ENCODE measurements around the gene LSAMP. TPM values are rescaled to one million over a fixed set of nuclear protein-coding genes. Genes with fewer than 3 reads are reported as not detected.

Gene LSAMP
- total RNA-seq, 1 experiment from 2014 or later, result 3.1 TPM

DNA sequence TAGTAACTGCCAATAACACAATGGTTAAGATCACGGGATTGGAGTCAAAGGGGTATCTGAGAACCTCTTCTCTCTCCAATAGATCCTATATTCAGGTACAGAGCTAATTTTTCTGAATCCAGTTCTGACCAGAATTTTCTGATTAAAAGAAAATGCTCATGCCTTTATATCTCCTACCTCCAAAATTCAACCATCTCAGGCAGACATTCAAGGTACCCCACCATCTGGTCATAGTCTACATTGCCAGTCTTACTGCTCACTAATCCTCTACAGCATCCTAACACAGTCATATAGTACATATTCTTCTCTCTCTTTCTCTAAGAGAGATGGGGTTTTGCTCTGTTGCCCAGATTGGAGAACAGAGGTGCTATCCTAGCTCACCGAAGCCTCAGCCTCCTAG, 59.1 kb downstream of the LSAMP start:
- in situ Hi-C loops (cut with HindIII; ENCODE audit: low pct_unique_long_range_greater_than_20kb, low sequenced_read_pairs) (no loop called here), intact Hi-C loops (cut with micrococcal nuclease; ENCODE audit: unreplicated experiment) (no loop called here)
- CTCF ChIA-PET, result no interaction called here
- Histone ChIP-seq H3K36me3 (ENCODE audit: control insufficient read depth, insufficient read depth, low read length) (no peaks in the 10 kb centered on the region), H3K9me3 (ENCODE audit: control insufficient read depth, insufficient read depth, low read depth, low read length) (no peaks in the 10 kb centered on the region), H3K4me1 (ENCODE audit: control insufficient read depth, insufficient read depth, low read length) (no peaks in the 10 kb centered on the region), H3K27ac (ENCODE audit: low read length) (no peak overlapping the region), H3K27me3 (ENCODE audit: control insufficient read depth, insufficient read depth, low read length) (no peaks in the 10 kb centered on the region), H3K4me3 (ENCODE audit: low read depth in 2 of 2, low read length in 2 of 2) (no peak overlapping the region)
- ATAC-seq (no peak), DNase-seq (ENCODE audit: low read depth, low spot score) (no peak)
- TF ChIP-seq, protein P1, sequence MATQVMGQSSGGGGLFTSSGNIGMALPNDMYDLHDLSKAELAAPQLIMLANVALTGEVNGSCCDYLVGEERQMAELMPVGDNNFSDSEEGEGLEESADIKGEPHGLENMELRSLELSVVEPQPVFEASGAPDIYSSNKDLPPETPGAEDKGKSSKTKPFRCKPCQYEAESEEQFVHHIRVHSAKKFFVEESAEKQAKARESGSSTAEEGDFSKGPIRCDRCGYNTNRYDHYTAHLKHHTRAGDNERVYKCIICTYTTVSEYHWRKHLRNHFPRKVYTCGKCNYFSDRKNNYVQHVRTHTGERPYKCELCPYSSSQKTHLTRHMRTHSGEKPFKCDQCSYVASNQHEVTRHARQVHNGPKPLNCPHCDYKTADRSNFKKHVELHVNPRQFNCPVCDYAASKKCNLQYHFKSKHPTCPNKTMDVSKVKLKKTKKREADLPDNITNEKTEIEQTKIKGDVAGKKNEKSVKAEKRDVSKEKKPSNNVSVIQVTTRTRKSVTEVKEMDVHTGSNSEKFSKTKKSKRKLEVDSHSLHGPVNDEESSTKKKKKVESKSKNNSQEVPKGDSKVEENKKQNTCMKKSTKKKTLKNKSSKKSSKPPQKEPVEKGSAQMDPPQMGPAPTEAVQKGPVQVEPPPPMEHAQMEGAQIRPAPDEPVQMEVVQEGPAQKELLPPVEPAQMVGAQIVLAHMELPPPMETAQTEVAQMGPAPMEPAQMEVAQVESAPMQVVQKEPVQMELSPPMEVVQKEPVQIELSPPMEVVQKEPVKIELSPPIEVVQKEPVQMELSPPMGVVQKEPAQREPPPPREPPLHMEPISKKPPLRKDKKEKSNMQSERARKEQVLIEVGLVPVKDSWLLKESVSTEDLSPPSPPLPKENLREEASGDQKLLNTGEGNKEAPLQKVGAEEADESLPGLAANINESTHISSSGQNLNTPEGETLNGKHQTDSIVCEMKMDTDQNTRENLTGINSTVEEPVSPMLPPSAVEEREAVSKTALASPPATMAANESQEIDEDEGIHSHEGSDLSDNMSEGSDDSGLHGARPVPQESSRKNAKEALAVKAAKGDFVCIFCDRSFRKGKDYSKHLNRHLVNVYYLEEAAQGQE (IDR thresholded peaks at IDR 0.05; ENCODE audit: insufficient read depth in 1 of 2, low read depth in 2 of 2, low read length in 1 of 2), result no peak
- TF ChIP-seq SIN3A (IDR thresholded peaks at IDR 0.05; ENCODE audit: borderline replicate concordance, insufficient read depth, low read depth, low read length), result no peak
- TF ChIP-seq, protein P2, sequence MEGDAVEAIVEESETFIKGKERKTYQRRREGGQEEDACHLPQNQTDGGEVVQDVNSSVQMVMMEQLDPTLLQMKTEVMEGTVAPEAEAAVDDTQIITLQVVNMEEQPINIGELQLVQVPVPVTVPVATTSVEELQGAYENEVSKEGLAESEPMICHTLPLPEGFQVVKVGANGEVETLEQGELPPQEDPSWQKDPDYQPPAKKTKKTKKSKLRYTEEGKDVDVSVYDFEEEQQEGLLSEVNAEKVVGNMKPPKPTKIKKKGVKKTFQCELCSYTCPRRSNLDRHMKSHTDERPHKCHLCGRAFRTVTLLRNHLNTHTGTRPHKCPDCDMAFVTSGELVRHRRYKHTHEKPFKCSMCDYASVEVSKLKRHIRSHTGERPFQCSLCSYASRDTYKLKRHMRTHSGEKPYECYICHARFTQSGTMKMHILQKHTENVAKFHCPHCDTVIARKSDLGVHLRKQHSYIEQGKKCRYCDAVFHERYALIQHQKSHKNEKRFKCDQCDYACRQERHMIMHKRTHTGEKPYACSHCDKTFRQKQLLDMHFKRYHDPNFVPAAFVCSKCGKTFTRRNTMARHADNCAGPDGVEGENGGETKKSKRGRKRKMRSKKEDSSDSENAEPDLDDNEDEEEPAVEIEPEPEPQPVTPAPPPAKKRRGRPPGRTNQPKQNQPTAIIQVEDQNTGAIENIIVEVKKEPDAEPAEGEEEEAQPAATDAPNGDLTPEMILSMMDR (IDR thresholded peaks at IDR 0.05), result peak; percentile 8; the same call in 1 of the 2 replicates
- BruUV-seq (replicated peaks), result no TSS peak
- POLR2A ChIA-PET, result no interaction called here

DNA sequence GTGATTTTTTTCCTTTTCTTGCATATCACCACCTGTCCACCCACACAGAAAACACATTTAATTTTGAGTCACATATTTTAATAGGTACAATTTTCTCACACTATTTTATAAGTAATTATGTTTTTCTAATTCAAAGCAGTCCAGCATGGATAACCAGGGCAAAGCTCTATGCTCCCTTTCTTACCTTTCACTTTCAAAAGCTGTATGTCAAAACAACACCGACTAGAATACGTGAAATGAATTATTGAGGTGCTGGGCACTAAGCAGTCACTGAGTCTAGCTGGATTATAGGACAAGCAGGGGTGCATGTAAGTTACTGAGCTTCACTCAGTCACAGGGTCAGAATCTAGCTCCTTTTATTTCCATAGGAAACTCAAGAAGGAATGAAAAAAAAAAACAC, 60.6 kb downstream of the LSAMP start:
- no TSS peak for BruUV-seq (replicated peaks)
- H3K4me1 ChIP-seq (ENCODE audit: control insufficient read depth, insufficient read depth, low read length), result no peaks in the 10 kb centered on the region
- ChIA-PET CTCF (interaction anchor here (0.6 to 0.7 kb wide), 2 partner anchors 49 to 89 kb away, joined by 3 to 5 read pairs; no protein-coding TSS in a partner anchor), POLR2A (no interaction called here)
- no peaks in the 10 kb centered on the region for H3K36me3 ChIP-seq (ENCODE audit: control insufficient read depth, insufficient read depth, low read length)
- H3K9me3 ChIP-seq (ENCODE audit: control insufficient read depth, insufficient read depth, low read depth, low read length), result no peaks in the 10 kb centered on the region
- no peak overlapping the region; a peak in 1 of 4 replicates for H3K4me3 ChIP-seq (ENCODE audit: low read depth in 2 of 2, low read length in 2 of 2)
- no peaks in the 10 kb centered on the region for H3K27me3 ChIP-seq (ENCODE audit: control insufficient read depth, insufficient read depth, low read length)
- in situ Hi-C loops (cut with HindIII; ENCODE audit: low pct_unique_long_range_greater_than_20kb, low sequenced_read_pairs), result no loop called here
- intact Hi-C loops (cut with micrococcal nuclease; ENCODE audit: unreplicated experiment), result no loop called here
- no peak overlapping the region for H3K27ac ChIP-seq (ENCODE audit: low read length)
- ATAC-seq (no peak), DNase-seq (ENCODE audit: low read depth, low spot score) (no peak)
- no peak for TF ChIP-seq SIN3A (IDR thresholded peaks at IDR 0.05; ENCODE audit: borderline replicate concordance, insufficient read depth, low read depth, low read length)
- TF ChIP-seq, protein P1 (IDR thresholded peaks at IDR 0.05; ENCODE audit: insufficient read depth in 1 of 2, low read depth in 2 of 2, low read length in 1 of 2), result no peak
- TF ChIP-seq, protein P2 (IDR thresholded peaks at IDR 0.05), result no peak
